Pancreas (tissue), 10 donors: ENCODE results near the gene TMEM125. TPM values are rescaled to one million over a fixed set of nuclear protein-coding genes. Genes with fewer than 3 reads are reported as not detected.
A peak's percentile ranks its signal among the peaks of the same experiment; 100 is the strongest.

Experiments
- ATAC-seq, 4 donors: fragments of 200-7000 bp; cut with Tn5 transposase; one replicate each; pipeline versions ENCODE4 v1.8.0 to v1.9.1; 2020; ENCODE audit warnings: mild to moderate bottlenecking in 4 of 4, moderate library complexity in 4 of 4
- DNase-seq, 6 donors: peaks; one replicate each; pipeline ENCODE4 v3.0.0-alpha.2; 2020
- FAIRE-seq: peaks from 2 replicates; lab custom pipeline; 2012; peaks lifted over from hg19 to GRCh38; lab: Jason Lieb, UNC
- H3K27ac ChIP-seq, 4 donors: fragments of 200-600 bp; sonication (generic); 1 replicate in 3 of 4; 2 replicates in 1 of 4; pipeline versions ENCODE4 v1.5.0 to v1.8.0; 2020
- H3K27me3 ChIP-seq, 4 donors: fragments of 200-600 bp; one replicate each; pipeline ENCODE4 v1.8.0; 2021
- H3K36me3 ChIP-seq, 3 donors: fragments of 200-600 bp; sonication (generic) in 1 of 3; one replicate each; pipeline versions ENCODE4 v1.5.0 to v1.8.0; 2020 to 2021
- H3K4me1 ChIP-seq, 3 donors: fragments of 200-600 bp; one replicate each; pipeline ENCODE4 v1.8.0; 2021
- H3K4me3 ChIP-seq, 4 donors: fragments of 200-600 bp; sonication (generic) in 2 of 4; one replicate each; pipeline versions ENCODE4 v1.5.0 to v1.8.0; 2020 to 2021
- H3K9me3 ChIP-seq, 4 donors: fragments of 200-600 bp; one replicate each; pipeline ENCODE4 v1.8.0; 2021
- WGBS, 2 donors: extraction: QIAGEN DNeasy Blood & Tissue Kit; methylation state at CpG; one replicate each; pipeline ENCODE4 v1.1.7; 2013; 5-methylcytosine and 5-hydroxymethylcytosine counted together
- intact Hi-C, 3 donors: fragments of 100-400 bp; cut with DNase I; formaldehyde crosslinking; loops; one replicate each; pipeline versions ENCODE4 v1.11.1 to v1.14.2; 2022
- polyA plus RNA-seq, 2 donors: library from polyadenylated mRNA; stranded (reverse); fragments of 200-250 nt; gene quantifications; one replicate each; pipeline ENCODE4 v1.2.3, GENCODE V29; 2013
- total RNA-seq, 6 donors: library from RNA; stranded (reverse); fragmentation: NEBNext Ultra II Directional in 4 of 6; extraction: Animal tissue kit (Norgen Biotek cat#: 25700) in 4 of 6; gene quantifications; one replicate each; pipeline versions ENCODE4 v1.2.1 to v1.2.4, GENCODE V29; 2021 to 2023
- TF ChIP-seq, protein P1 (sequence below), 4 donors: fragments of 200-600 bp; sonication (generic) in 3 of 4; IDR thresholded peaks; one replicate each; pipeline versions ENCODE4 v1.5.0 to v1.8.0; 2021; ENCODE audit warnings: antibody characterized with exemption in 4 of 4
- donor health status: healthy with polysubstance abuse.
- donor health status: DM: no; HTN: no; CAD: no; lungs with moderate emphysema.
- donor health status: DM: no; HTN: no; CAD: no.
- donor health status: control.
- donor health status: control.
- donor health status: Bipolar disorder and iron deficiency.
- donor health status: DM: yes; HTN: yes; CAD: no.
- donor health status: DM: no; HTN: no; CAD: no.
- donor health status: DM: no; HTN: no; CAD: no.
- donor health status: DM: yes; HTN: yes; CAD: no.

Gene TMEM125
- total and polyA plus RNA-seq, 8 donors: 27.5 to 75.0 (median 44.4) TPM

DNA sequence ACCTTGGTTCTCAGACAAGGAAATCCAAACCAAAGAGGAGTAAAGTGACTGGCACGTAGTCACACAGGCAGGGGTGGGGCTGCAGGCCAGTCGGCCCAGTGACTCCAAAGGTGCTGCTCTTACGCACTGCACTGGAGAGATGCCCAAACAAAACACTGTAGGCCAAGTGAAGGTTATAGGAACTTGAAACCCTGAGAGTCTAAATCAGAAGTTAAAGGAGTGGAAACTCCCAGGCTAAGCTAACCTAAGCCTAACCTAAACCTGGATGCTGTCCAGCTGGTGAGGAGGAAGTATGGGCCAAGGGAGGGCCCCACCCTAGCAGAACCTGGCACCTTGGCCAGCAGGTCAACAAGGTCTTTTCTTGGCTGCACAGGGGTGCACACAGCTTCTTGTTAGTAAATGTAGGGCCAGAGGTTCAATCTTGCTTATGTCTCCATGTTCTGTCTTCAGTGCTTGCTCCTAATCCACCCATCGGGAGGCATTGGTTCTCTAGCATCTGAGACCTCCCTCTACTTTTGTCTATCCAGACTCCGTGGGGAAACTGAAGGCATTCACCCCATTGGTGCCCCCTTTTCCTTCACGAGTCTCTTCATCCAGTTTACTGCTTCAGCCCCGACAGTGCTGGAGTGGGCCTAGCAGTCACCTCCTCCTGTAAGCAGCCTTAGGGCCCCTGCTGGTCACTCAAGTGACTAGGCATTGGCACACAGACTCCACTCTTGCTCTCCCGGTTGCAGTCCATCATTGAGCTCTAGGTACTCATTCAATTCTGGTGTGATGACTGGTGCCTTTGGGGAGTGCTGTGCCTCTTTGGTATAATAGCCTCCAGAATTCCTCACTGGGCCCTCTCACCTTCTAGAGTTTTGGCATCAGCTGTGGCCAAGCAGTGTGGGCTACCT lies 12.9 kb upstream of the TMEM125 start:
- ATAC-seq (peak; percentile 92 to 96 (median 92)), FAIRE-seq (no peak), DNase-seq (peak in 4 of 6 donors; percentile 69 to 82 (median 75))
- H3K4me1 ChIP-seq: peaks cover 27 to 38% (median 34%) of the 10 kb centered on the region in 3 donors
- no peak overlapping the region for H3K4me3 ChIP-seq
- WGBS, 2 donors: 53 to 60% methylated on average over 8 of the region's 8 CpGs
- TF ChIP-seq, protein P1, sequence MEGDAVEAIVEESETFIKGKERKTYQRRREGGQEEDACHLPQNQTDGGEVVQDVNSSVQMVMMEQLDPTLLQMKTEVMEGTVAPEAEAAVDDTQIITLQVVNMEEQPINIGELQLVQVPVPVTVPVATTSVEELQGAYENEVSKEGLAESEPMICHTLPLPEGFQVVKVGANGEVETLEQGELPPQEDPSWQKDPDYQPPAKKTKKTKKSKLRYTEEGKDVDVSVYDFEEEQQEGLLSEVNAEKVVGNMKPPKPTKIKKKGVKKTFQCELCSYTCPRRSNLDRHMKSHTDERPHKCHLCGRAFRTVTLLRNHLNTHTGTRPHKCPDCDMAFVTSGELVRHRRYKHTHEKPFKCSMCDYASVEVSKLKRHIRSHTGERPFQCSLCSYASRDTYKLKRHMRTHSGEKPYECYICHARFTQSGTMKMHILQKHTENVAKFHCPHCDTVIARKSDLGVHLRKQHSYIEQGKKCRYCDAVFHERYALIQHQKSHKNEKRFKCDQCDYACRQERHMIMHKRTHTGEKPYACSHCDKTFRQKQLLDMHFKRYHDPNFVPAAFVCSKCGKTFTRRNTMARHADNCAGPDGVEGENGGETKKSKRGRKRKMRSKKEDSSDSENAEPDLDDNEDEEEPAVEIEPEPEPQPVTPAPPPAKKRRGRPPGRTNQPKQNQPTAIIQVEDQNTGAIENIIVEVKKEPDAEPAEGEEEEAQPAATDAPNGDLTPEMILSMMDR (IDR thresholded peaks at IDR 0.05): no peak
- intact Hi-C loops: no loop called here
- H3K27ac ChIP-seq: peak overlapping the region in 3 of 4 donors; percentile 20 to 82 (median 71)
- no peaks in the 10 kb centered on the region for H3K9me3 ChIP-seq
- H3K36me3 ChIP-seq: no peaks in the 10 kb centered on the region
- H3K27me3 ChIP-seq: no peaks in the 10 kb centered on the region

DNA sequence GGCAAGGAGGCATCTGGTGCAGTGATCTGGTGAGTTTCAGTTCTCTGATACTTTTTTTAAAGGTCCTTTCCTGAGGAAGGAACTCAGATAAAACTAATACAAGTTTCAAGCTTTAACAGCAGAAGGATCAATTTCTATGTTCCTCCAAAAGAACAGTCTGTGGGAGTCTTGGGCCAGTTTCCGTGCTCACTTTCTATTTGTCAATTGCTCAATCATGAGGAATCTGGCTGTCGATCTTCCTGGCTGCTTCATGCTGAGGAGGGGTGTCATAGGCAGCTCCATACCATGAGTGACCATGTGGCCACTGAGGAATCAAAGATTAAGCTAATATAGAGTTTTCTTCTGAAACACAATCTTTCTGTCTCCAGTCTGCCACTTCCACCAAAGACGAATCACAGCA lies 11.4 kb upstream of the TMEM125 start:
- ATAC-seq (no peak), DNase-seq (peak in 1 of 6 donors; percentile 7), FAIRE-seq (no peak)
- Histone ChIP-seq H3K4me3 (no peak overlapping the region), H3K27ac (no peak overlapping the region), H3K9me3 (no peaks in the 10 kb centered on the region), H3K36me3 (no peaks in the 10 kb centered on the region), H3K27me3 (no peaks in the 10 kb centered on the region), H3K4me1 (peaks cover 27 to 39% (median 38%) of the 10 kb centered on the region in 3 donors)
- WGBS, 2 donors: 43 to 51% methylated on average over 3 of the region's 3 CpGs
- TF ChIP-seq, protein P1 (IDR thresholded peaks at IDR 0.05): no peak
- intact Hi-C loops: no loop called here

DNA sequence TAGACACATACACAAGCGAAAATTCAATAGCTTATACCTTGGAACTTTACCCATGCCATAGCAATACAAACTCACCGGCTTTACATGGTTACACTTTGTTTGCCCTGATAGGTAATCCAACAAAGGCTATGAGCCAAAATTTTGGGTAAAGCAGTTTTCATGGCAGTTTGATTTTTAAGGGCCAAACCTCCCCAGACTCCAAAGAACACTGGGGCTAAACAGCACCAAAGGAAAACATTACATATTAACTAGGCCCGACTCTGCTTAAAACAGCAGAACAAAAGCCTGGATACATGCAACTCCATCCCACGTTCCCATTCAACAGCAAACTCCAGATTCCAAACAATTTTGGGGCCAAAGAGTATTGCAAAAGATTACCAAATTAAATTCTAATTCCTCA lies 4.4 kb upstream of the TMEM125 start:
- intact Hi-C loops: no loop called here
- no peaks in the 10 kb centered on the region for H3K36me3 ChIP-seq
- FAIRE-seq (no peak), ATAC-seq (peak in 3 of 4 donors; percentile 11 to 44 (median 11)), DNase-seq (no peak)
- H3K27me3 ChIP-seq: no peaks in the 10 kb centered on the region
- WGBS, 2 donors: 19 to 29% methylated on average over 4 of the region's 4 CpGs
- peaks cover 21 to 29% (median 27%) of the 10 kb centered on the region in 3 donors for H3K4me1 ChIP-seq
- H3K27ac ChIP-seq: peak overlapping the region in 3 of 4 donors; percentile 23 to 65 (median 39)
- H3K4me3 ChIP-seq: no peak overlapping the region
- TF ChIP-seq, protein P1 (IDR thresholded peaks at IDR 0.05): no peak
- no peaks in the 10 kb centered on the region for H3K9me3 ChIP-seq

DNA sequence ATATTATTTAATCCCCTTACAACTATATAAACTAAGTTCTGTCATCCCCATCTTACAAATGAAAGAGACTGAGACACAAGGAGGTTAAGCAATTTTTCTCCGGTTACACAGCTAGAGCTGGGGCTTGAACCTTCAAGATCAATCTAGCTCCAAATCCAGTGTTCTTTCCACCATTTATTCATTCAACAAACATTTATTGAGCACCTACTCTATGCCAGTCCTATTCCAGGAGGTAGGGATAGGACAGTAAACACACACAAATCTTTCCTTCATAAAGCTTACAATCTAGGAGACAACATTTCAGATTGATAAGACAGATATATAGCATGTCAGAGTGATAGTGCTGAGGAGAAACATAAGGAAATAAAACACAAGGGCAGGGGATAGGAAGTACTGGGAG lies 2.9 kb upstream of the TMEM125 start:
- Histone ChIP-seq H3K27ac (no peak overlapping the region), H3K9me3 (no peaks in the 10 kb centered on the region), H3K27me3 (no peaks in the 10 kb centered on the region), H3K36me3 (no peaks in the 10 kb centered on the region), H3K4me1 (peaks cover 14 to 23% (median 20%) of the 10 kb centered on the region in 3 donors), H3K4me3 (no peak overlapping the region)
- DNase-seq: no peak
- intact Hi-C loops: no loop called here
- no peak for ATAC-seq
- 89 to 93% methylated on average over 1 of the region's 1 CpG for WGBS, 2 donors
- TF ChIP-seq, protein P1 (IDR thresholded peaks at IDR 0.05): no peak
- no peak for FAIRE-seq
